ENCODE results near the gene NUFIP1.

Gene NUFIP1

GRCh38 chr13:45016792-45017425 lies 27.6 kb upstream of the NUFIP1 start:
- no peak for DNase-seq (ENCODE audit: low spot score)
- no peaks in the 10 kb centered on the region for H3K27me3 ChIP-seq (ENCODE audit: insufficient read depth, poor library complexity, severe bottlenecking)
- no peak for ATAC-seq (ENCODE audit: low read depth)
- H3K9me3 ChIP-seq (ENCODE audit: severe bottlenecking) = no peaks in the 10 kb centered on the region
- peaks cover 38% of the 10 kb centered on the region for H3K36me3 ChIP-seq (ENCODE audit: low read depth)
- no peaks in the 10 kb centered on the region for H3K4me1 ChIP-seq (ENCODE audit: insufficient read depth, poor library complexity, severe bottlenecking)
- TF ChIP-seq CTCF (IDR thresholded peaks at IDR 0.05; ENCODE audit: poor library complexity, severe bottlenecking) = no peak
- H3K27ac ChIP-seq (ENCODE audit: poor library complexity, severe bottlenecking) = no peak overlapping the region
- no peak overlapping the region for H3K4me3 ChIP-seq (ENCODE audit: severe bottlenecking)

- DNase-seq (ENCODE audit: low spot score) (no peak), ATAC-seq (ENCODE audit: low read depth) (no peak)
- Histone ChIP-seq H3K9me3 (ENCODE audit: severe bottlenecking) (no peaks in the 10 kb centered on the region), H3K27me3 (ENCODE audit: insufficient read depth, poor library complexity, severe bottlenecking) (no peaks in the 10 kb centered on the region), H3K36me3 (ENCODE audit: low read depth) (peaks cover 39% of the 10 kb centered on the region), H3K27ac (ENCODE audit: poor library complexity, severe bottlenecking) (no peak overlapping the region), H3K4me3 (ENCODE audit: severe bottlenecking) (no peak overlapping the region), H3K4me1 (ENCODE audit: insufficient read depth, poor library complexity, severe bottlenecking) (no peaks in the 10 kb centered on the region)
- TF ChIP-seq CTCF (IDR thresholded peaks at IDR 0.05; ENCODE audit: poor library complexity, severe bottlenecking) = no peak
Measured at GRCh38 chr13:45015300-45015699, 26.0 kb upstream of the NUFIP1 start.

- H3K4me3 ChIP-seq (ENCODE audit: severe bottlenecking) = no peak overlapping the region
- no peak for TF ChIP-seq CTCF (IDR thresholded peaks at IDR 0.05; ENCODE audit: poor library complexity, severe bottlenecking)
- H3K27me3 ChIP-seq (ENCODE audit: insufficient read depth, poor library complexity, severe bottlenecking) = no peaks in the 10 kb centered on the region
- ATAC-seq (ENCODE audit: low read depth) = no peak
- H3K36me3 ChIP-seq (ENCODE audit: low read depth) = peaks cover 73% of the 10 kb centered on the region
- H3K4me1 ChIP-seq (ENCODE audit: insufficient read depth, poor library complexity, severe bottlenecking) = no peaks in the 10 kb centered on the region
- DNase-seq (ENCODE audit: low spot score) = no peak
- H3K27ac ChIP-seq (ENCODE audit: poor library complexity, severe bottlenecking) = no peak overlapping the region
- no peaks in the 10 kb centered on the region for H3K9me3 ChIP-seq (ENCODE audit: severe bottlenecking)
Measured at GRCh38 chr13:45011198-45011597, 21.9 kb upstream of the NUFIP1 start.

- DNase-seq (ENCODE audit: low spot score) = no peak
- Histone ChIP-seq H3K9me3 (ENCODE audit: severe bottlenecking) (no peaks in the 10 kb centered on the region), H3K36me3 (ENCODE audit: low read depth) (peaks cover 72% of the 10 kb centered on the region), H3K4me3 (ENCODE audit: severe bottlenecking) (no peak overlapping the region), H3K27me3 (ENCODE audit: insufficient read depth, poor library complexity, severe bottlenecking) (no peaks in the 10 kb centered on the region), H3K4me1 (ENCODE audit: insufficient read depth, poor library complexity, severe bottlenecking) (no peaks in the 10 kb centered on the region), H3K27ac (ENCODE audit: poor library complexity, severe bottlenecking) (no peak overlapping the region)
- ATAC-seq (ENCODE audit: low read depth) = no peak
- no peak for TF ChIP-seq CTCF (IDR thresholded peaks at IDR 0.05; ENCODE audit: poor library complexity, severe bottlenecking)
Measured at GRCh38 chr13:45007823-45008222, 18.6 kb upstream of the NUFIP1 start.

- H3K27me3 ChIP-seq (ENCODE audit: insufficient read depth, poor library complexity, severe bottlenecking) = no peaks in the 10 kb centered on the region
- no peak overlapping the region for H3K4me3 ChIP-seq (ENCODE audit: severe bottlenecking)
- H3K27ac ChIP-seq (ENCODE audit: poor library complexity, severe bottlenecking) = no peak overlapping the region
- DNase-seq (ENCODE audit: low spot score) (no peak), ATAC-seq (ENCODE audit: low read depth) (no peak)
- no peaks in the 10 kb centered on the region for H3K4me1 ChIP-seq (ENCODE audit: insufficient read depth, poor library complexity, severe bottlenecking)
- H3K9me3 ChIP-seq (ENCODE audit: severe bottlenecking) = no peaks in the 10 kb centered on the region
- H3K36me3 ChIP-seq (ENCODE audit: low read depth) = peaks cover 78% of the 10 kb centered on the region
- TF ChIP-seq CTCF (IDR thresholded peaks at IDR 0.05; ENCODE audit: poor library complexity, severe bottlenecking) = no peak
Measured at GRCh38 chr13:45007225-45007624, 18.0 kb upstream of the NUFIP1 start.
